ENCODE data around the gene CBX8.

- TF ChIP-seq CTCF (IDR thresholded peaks at IDR 0.05) (no peak), EP300 (IDR thresholded peaks at IDR 0.05) (no peak), POLR2A (IDR thresholded peaks at IDR 0.05) (no peak)
Measured at GRCh38 chr17:79819534-79820276, 22.8 kb upstream of the CBX8 start.
